Transverse colon (tissue), 4 donors: ENCODE measurements around the gene FKBP2. TPM values are rescaled to one million over a fixed set of nuclear protein-coding genes. Genes with fewer than 3 reads are reported as not detected.

Experiments
- DNase-seq: peaks from one replicate; pipeline ENCODE4 v3.0.0-alpha.2; 2019
- H3K27ac ChIP-seq, 4 donors: fragments of 200-600 bp; sonication (generic); 2 replicates each; pipeline ENCODE4 v1.5.1; 2016 to 2018; ENCODE audit warnings: inconsistent platforms in 4 of 4
- H3K27me3 ChIP-seq: fragments of 200-600 bp; sonication (generic); 2 replicates; pipeline ENCODE4 v1.5.1; 2017; ENCODE audit warnings: inconsistent platforms
- H3K36me3 ChIP-seq, 4 donors: fragments of 200-600 bp; sonication (generic); 2 replicates each; pipeline ENCODE4 v1.5.1; 2017 to 2019; ENCODE audit warnings: inconsistent platforms in 4 of 4
- H3K4me1 ChIP-seq, 4 donors: fragments of 200-600 bp; sonication (generic); 2 replicates each; pipeline ENCODE4 v1.5.1; 2017 to 2020; ENCODE audit warnings: inconsistent platforms in 4 of 4
- H3K4me3 ChIP-seq, 4 donors: fragments of 200-600 bp; sonication (generic); 1 replicate in 1 of 4; 2 replicates in 3 of 4; pipeline versions ENCODE4 v1.5.1 to v1.6.1; 2017 to 2019; ENCODE audit warnings: inconsistent platforms in 4 of 4
- H3K9me3 ChIP-seq, 2 donors: fragments of 200-600 bp; sonication (generic); 2 replicates each; pipeline ENCODE4 v1.5.1; 2017 to 2019; ENCODE audit warnings: inconsistent platforms in 2 of 2
- EP300 ChIP-seq: sonication (generic); formaldehyde crosslinking; IDR thresholded peaks from one replicate; pipeline ENCODE4 v1.6.1; 2017; ENCODE audit warnings: antibody characterized with exemption, low read depth
- POLR2A ChIP-seq: fragments of 450-650 bp; IDR thresholded peaks from one replicate; pipeline ENCODE4 v1.6.1; 2016; ENCODE audit warnings: antibody characterized with exemption, mild to moderate bottlenecking, moderate library complexity
- POLR2AphosphoS5 ChIP-seq, 3 donors: sonication (generic); formaldehyde crosslinking; IDR thresholded peaks; one replicate each; pipeline ENCODE4 v1.6.1; 2016; ENCODE audit warnings: antibody characterized with exemption in 3 of 3
- WGBS, 2 donors: methylation state at CpG; one replicate each; pipeline ENCODE4 v1.1.5; 2018; ENCODE audit warnings: low coverage in 1 of 2; 5-methylcytosine and 5-hydroxymethylcytosine counted together
- in situ Hi-C, 4 donors: fragments of 200-750 bp; cut with MboI; loops; one replicate each; pipeline versions ENCODE4 v1.15.0 to v1.15.1; 2017; ENCODE audit warnings: low sequenced_read_pairs in 3 of 4, low pct_ligation_motif_present in 1 of 4, low pct_unique_long_range_greater_than_20kb in 1 of 4
- intact Hi-C: fragments of 100-400 bp; cut with DNase I; formaldehyde crosslinking; loops from one replicate; pipeline ENCODE4 v1.15.1; 2023; ENCODE audit warnings: low total_unique reads
- total RNA-seq, 4 donors: library from RNA; depleted of rRNA; stranded (reverse); fragments of >200 nt; gene quantifications; one replicate each; pipeline ENCODE4 v1.1.0, GENCODE V29; 2016
- TF ChIP-seq, protein P1 (sequence below), 5 experiments: fragments of 200-600 bp in 3 of 5; fragments of 450-650 bp in 2 of 5; sonication (generic) in 3 of 5; IDR thresholded peaks; 1 replicate in 2 of 5; 2 replicates in 3 of 5; pipeline ENCODE4 v1.5.1; 2016 to 2017; ENCODE audit warnings: antibody characterized with exemption in 5 of 5, inconsistent platforms in 3 of 5, mild to moderate bottlenecking in 2 of 5, moderate library complexity in 1 of 5

FKBP2 gene
- total RNA-seq, 4 donors from 2014 or later, result 63.6 to 203 (median 102) TPM

DNA sequence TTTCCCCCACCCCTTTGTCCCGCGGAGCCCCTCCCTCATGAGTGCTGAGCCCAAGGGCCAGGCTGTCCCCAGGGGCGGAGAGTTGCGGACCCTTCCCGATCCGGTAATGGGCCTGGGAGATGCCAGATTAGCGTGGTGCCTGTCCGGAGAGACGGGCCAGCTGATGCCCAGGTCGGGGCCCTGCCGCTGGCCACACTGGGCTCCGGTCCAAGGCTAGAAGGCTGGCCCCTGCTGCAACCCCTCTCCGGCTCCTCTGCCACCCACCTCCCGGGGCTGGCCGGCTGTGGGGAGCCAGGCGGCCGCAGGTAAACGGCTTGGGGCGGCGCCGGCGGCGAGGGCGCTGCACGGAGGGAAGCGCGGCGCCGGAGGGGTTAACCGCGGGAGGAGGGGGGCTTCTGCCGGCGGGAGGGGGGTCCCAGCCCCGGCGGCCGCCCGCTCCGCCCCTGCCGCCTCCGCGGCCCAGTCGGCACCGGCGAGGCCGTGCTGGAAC is 50.4 kb downstream of the FKBP2 start, which contains the start of gene KCNK4:
Gene KCNK4 (plus strand): TSS at position 41 of the 490 bp plus-strand sequence. CDS start 1,717 bp downstream, outside the sequence.
- TF ChIP-seq, protein P1, sequence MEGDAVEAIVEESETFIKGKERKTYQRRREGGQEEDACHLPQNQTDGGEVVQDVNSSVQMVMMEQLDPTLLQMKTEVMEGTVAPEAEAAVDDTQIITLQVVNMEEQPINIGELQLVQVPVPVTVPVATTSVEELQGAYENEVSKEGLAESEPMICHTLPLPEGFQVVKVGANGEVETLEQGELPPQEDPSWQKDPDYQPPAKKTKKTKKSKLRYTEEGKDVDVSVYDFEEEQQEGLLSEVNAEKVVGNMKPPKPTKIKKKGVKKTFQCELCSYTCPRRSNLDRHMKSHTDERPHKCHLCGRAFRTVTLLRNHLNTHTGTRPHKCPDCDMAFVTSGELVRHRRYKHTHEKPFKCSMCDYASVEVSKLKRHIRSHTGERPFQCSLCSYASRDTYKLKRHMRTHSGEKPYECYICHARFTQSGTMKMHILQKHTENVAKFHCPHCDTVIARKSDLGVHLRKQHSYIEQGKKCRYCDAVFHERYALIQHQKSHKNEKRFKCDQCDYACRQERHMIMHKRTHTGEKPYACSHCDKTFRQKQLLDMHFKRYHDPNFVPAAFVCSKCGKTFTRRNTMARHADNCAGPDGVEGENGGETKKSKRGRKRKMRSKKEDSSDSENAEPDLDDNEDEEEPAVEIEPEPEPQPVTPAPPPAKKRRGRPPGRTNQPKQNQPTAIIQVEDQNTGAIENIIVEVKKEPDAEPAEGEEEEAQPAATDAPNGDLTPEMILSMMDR (IDR thresholded peaks at IDR 0.05), result no peak
- no peak for TF ChIP-seq EP300
- TF ChIP-seq POLR2A, result no peak
- no peak for TF ChIP-seq POLR2AphosphoS5 (IDR thresholded peaks at IDR 0.05)
- H3K4me3 ChIP-seq, result peak within 1 kb of the TSS in 2 of 4 donors; percentile 27 to 43
- in situ Hi-C loops (loop anchor here in 1 of 4 donors (10.0 kb wide), 1 partner anchor 87 kb away; the partner anchor contains the start of gene FERMT3), intact Hi-C loops (no loop called here)
- WGBS, 2 donors, result 4% methylated on average over 14 of the region's 45 CpGs; no CpG with 5 or more reads in 1 of the 2 donors
- H3K27me3 ChIP-seq, result peaks cover 69% of the 10 kb centered on the region
- no peak within 1 kb of the TSS for H3K27ac ChIP-seq
- no peaks in the 10 kb centered on the region for H3K9me3 ChIP-seq
- no peaks in the 10 kb centered on the region for H3K36me3 ChIP-seq
- no peak for DNase-seq
- peaks cover 2 to 26% (median 21%) of the 10 kb centered on the region in 4 donors for H3K4me1 ChIP-seq

DNA sequence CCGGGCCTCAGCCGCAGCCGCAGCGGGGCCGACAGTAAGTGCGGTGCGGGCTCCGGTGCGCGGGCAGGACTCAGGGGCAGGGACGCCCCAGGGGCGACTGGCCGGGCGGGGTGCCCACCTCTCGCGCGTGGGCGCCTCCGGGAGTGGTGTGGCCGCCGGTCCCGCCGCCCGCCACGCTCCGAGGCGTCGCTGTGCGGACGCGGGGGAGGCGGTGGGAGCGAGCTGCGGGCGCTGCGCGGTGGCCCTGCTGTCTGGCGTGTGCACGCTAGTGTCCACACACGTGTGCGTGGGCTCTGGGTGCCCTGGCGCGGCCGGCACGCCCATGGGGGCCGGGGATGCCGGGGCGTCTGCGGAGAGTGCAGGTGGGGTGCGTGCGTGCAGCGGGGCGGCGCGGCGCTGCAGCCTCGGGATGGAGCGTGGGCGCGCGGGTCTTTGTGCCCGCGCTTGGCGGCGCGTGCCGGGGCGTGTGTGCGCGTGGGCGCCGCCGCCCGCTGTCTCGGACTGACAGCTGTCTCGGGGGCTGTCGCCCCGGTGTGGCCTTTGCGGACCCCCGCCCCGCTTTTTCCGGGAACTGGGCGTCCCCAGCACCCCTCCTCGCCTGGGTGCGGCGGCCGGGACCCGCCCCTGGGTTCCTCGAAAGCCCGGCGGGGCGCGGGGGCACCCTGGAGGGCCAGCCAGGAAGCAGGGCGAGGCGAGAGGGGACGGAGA is 51.0 kb downstream of the FKBP2 start:
- peaks cover 75% of the 10 kb centered on the region for H3K27me3 ChIP-seq
- no peak overlapping the region for H3K27ac ChIP-seq
- intact Hi-C loops, result no loop called here
- in situ Hi-C loops, result loop anchor here in 1 of 4 donors (10.0 kb wide), 1 partner anchor 87 kb away; the partner anchor contains the start of gene FERMT3
- peak overlapping the region in 2 of 4 donors; percentile 27 to 43 for H3K4me3 ChIP-seq
- H3K36me3 ChIP-seq, result no peaks in the 10 kb centered on the region
- 1% methylated on average over 33 of the region's 96 CpGs; no CpG with 5 or more reads in 1 of the 2 donors for WGBS, 2 donors
- peaks cover 0 to 20% (median 17%) of the 10 kb centered on the region in 4 donors for H3K4me1 ChIP-seq
- no peaks in the 10 kb centered on the region for H3K9me3 ChIP-seq
- no peak for TF ChIP-seq POLR2A
- TF ChIP-seq, protein P1 (IDR thresholded peaks at IDR 0.05), result no peak
- TF ChIP-seq POLR2AphosphoS5 (IDR thresholded peaks at IDR 0.05), result no peak
- TF ChIP-seq EP300, result no peak
- DNase-seq, result no peak

DNA sequence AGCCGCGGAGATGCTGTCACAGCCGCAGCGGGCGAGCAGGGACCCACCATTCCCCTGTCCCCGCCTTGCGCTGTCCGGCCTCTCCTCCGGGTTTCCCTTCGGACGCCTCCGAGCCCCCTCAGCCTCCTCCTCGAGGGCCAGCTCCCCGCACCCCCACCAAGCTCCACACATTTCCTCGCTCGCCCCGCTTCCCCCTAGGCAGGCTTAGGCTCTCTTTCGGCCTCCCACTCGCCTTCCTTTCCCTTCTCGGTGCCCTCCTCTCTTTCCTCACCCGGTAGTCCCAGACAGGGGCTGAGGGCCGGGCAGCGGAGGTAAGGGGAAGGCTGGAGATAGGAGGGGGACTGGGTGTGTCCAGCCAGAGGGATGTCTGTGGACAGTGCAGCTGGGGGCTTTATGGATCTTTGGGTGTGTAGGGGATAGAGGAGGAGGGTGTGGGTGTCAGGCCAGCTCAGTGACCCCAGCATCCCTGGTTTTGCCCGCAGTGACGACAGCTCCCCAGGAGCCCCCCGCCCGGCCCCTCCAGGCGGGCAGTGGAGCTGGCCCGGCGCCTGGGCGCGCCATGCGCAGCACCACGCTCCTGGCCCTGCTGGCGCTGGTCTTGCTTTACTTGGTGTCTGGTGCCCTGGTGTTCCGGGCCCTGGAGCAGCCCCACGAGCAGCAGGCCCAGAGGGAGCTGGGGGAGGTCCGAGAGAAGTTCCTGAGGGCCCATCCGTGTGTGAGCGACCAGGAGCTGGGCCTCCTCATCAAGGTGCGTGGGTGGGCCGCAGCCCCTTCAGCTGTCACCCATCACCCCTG is 51.8 kb downstream of the FKBP2 start:
- no peak overlapping the region for H3K27ac ChIP-seq
- H3K36me3 ChIP-seq, result no peaks in the 10 kb centered on the region
- in situ Hi-C loops, result loop anchor here in 1 of 4 donors (10.0 kb wide), 1 partner anchor 88 kb away; the partner anchor contains the start of gene FERMT3
- H3K9me3 ChIP-seq, result no peaks in the 10 kb centered on the region
- intact Hi-C loops, result no loop called here
- H3K4me3 ChIP-seq, result peak overlapping the region in 2 of 4 donors; percentile 27 to 43
- no peak for DNase-seq
- peaks cover 0 to 20% (median 17%) of the 10 kb centered on the region in 4 donors for H3K4me1 ChIP-seq
- TF ChIP-seq POLR2AphosphoS5 (IDR thresholded peaks at IDR 0.05) (no peak), POLR2A (no peak)
- WGBS, 2 donors, result 0 to 32% methylated on average over 2 to 36 of the region's 42 CpGs
- peaks cover 82% of the 10 kb centered on the region for H3K27me3 ChIP-seq

Other genes starting within 250 kb of the FKBP2 start
- 1 to 10 TPM in 2 of 4 donors, under 1 TPM in 2; 0.32 to 1.4 (median 0.90) TPM for gene FLRT1, start 205.2 kb upstream of the FKBP2 start, total RNA-seq
- 10 to 100 TPM; 42.9 to 50.7 (median 50.1) TPM for gene MACROD1, start 75.0 kb upstream of the FKBP2 start, total RNA-seq
- gene STIP1, start 54.9 kb upstream of the FKBP2 start, total RNA-seq, result 100 to 1,000 TPM in 1 of 4 donors, 10 to 100 TPM in 3; 45.3 to 181 (median 65.9) TPM
- gene FERMT3, start 34.4 kb upstream of the FKBP2 start, total RNA-seq, result 10 to 100 TPM; 14.6 to 63.3 (median 28.6) TPM
- 100 to 1,000 TPM in 2 of 4 donors, 10 to 100 TPM in 2; 82.4 to 113 (median 99.1) TPM for gene TRPT1, start 14.9 kb upstream of the FKBP2 start, total RNA-seq
- 100 to 1,000 TPM in 3 of 4 donors, 10 to 100 TPM in 1; 84.0 to 215 (median 127) TPM for gene NUDT22, start 14.8 kb upstream of the FKBP2 start, total RNA-seq
- 100 to 1,000 TPM in 1 of 4 donors, 10 to 100 TPM in 3; 52.6 to 214 (median 76.0) TPM for gene DNAJC4, start 10.5 kb upstream of the FKBP2 start, total RNA-seq
- gene VEGFB, start 6.5 kb upstream of the FKBP2 start, total RNA-seq, result 10 to 100 TPM; 34.0 to 84.9 (median 36.8) TPM
- 10 to 100 TPM; 62.8 to 80.4 (median 73.2) TPM for gene PPP1R14B, start 5.8 kb downstream of the FKBP2 start, total RNA-seq
- 100 to 1,000 TPM in 2 of 4 donors, 10 to 100 TPM in 2; 64.5 to 115 (median 91.2) TPM for gene PLCB3, start 10.4 kb downstream of the FKBP2 start, total RNA-seq
- gene BAD, start 43.6 kb downstream of the FKBP2 start, total RNA-seq, result 100 to 1,000 TPM in 3 of 4 donors, 10 to 100 TPM in 1; 93.9 to 154 (median 139) TPM
- 10 to 100 TPM in 3 of 4 donors, 1 to 10 TPM in 1; 6.4 to 35.2 (median 27.4) TPM for gene GPR137, start 44.8 kb downstream of the FKBP2 start, total RNA-seq
- gene KCNK4, start 50.2 kb downstream of the FKBP2 start, total RNA-seq, result under 1 TPM in 1 of 4 donors, not detected in 3; 0.27 TPM
- 10 to 100 TPM in 1 of 4 donors, not detected in 3; 20.9 TPM for gene CATSPERZ, start 59.3 kb downstream of the FKBP2 start, total RNA-seq
- gene ESRRA, start 64.4 kb downstream of the FKBP2 start, total RNA-seq, result 100 to 1,000 TPM; 142 to 272 (median 221) TPM
- gene TRMT112, start 76.5 kb downstream of the FKBP2 start, total RNA-seq, result 10 to 100 TPM; 59.1 to 99.9 (median 82.7) TPM
- gene PRDX5, start 77.0 kb downstream of the FKBP2 start, total RNA-seq, result 100 to 1,000 TPM; 152 to 381 (median 265) TPM
- 100 to 1,000 TPM in 1 of 4 donors, 10 to 100 TPM in 3; 24.8 to 203 (median 47.1) TPM for gene CCDC88B, start 99.1 kb downstream of the FKBP2 start, total RNA-seq
- 10 to 100 TPM; 14.5 to 86.0 (median 34.5) TPM for gene RPS6KA4, start 118.1 kb downstream of the FKBP2 start, total RNA-seq